SU-DHL-6 (cell line): ENCODE measurements around the gene TMEM273.

Experiments used
- H2AFZ ChIP-seq: fragments of 200-600 bp; sonication (generic); 2 replicates; pipeline ENCODE4 v1.6.1; 2014; ENCODE audit warnings: low read depth, mild to moderate bottlenecking, moderate library complexity, mixed read lengths, antibody characterized with exemption, low read length; ENCODE audit not compliant: severe bottlenecking
- H3F3A ChIP-seq: fragments of 200-600 bp; shearing (Covaris generic); 2 replicates; pipeline ENCODE4 v1.6.0; 2016; ENCODE audit warnings: antibody characterized with exemption, mild to moderate bottlenecking; ENCODE audit not compliant: insufficient read depth
- H3K27ac ChIP-seq: fragments of 200-600 bp; sonication (generic); 2 replicates; pipeline ENCODE4 v1.5.1; 2016; ENCODE audit warnings: low read depth, mild to moderate bottlenecking, low read length, moderate library complexity, mixed read lengths
- H3K27me3 ChIP-seq: fragments of 200-600 bp; sonication (generic), shearing (Covaris generic); 2 replicates; pipeline ENCODE4 v1.6.0; 2014; ENCODE audit warnings: mild to moderate bottlenecking, low read length
- H3K36me3 ChIP-seq: fragments of 200-600 bp; sonication (generic); 2 replicates; pipeline ENCODE4 v1.6.1; 2014; ENCODE audit warnings: mild to moderate bottlenecking, low read length, mixed read lengths
- H3K4me2 ChIP-seq: fragments of 300-600, 200-600 bp; shearing (Covaris generic), sonication (generic); 2 replicates; pipeline ENCODE4 v1.6.0; 2014; ENCODE audit warnings: low read length, low read depth, mild to moderate bottlenecking; ENCODE audit not compliant: poor library complexity, severe bottlenecking
- H3K4me3 ChIP-seq: fragments of 200-600 bp; sonication (generic); 2 replicates; pipeline ENCODE4 v1.5.1; 2014; ENCODE audit warnings: antibody characterized with exemption, low read length, mild to moderate bottlenecking, mixed read lengths; ENCODE audit not compliant: insufficient read depth, poor library complexity, severe bottlenecking
- H3K79me2 ChIP-seq: fragments of 200-600 bp; sonication (generic); 2 replicates; pipeline ENCODE4 v1.6.1; 2014; ENCODE audit warnings: mild to moderate bottlenecking, low read length, moderate library complexity; ENCODE audit not compliant: insufficient read depth
- H3K9ac ChIP-seq: fragments of 200-600 bp; sonication (generic); 2 replicates; pipeline ENCODE4 v1.7.0; 2014; ENCODE audit warnings: mild to moderate bottlenecking, low read length
- H3K9me2 ChIP-seq: fragments of 200-600 bp; sonication (generic); replicated peaks from 2 replicates; pipeline ENCODE4 v1.6.1; 2014; ENCODE audit warnings: low read length; ENCODE audit not compliant: insufficient read depth
- H3K9me3 ChIP-seq: fragments of 200-600 bp; sonication (generic); 2 replicates; pipeline ENCODE4 v1.6.1; 2014; ENCODE audit warnings: low read length, mixed read lengths; ENCODE audit not compliant: insufficient read depth
- H4K20me1 ChIP-seq: fragments of 200-600 bp; sonication (generic); 2 replicates; pipeline ENCODE4 v1.6.1; 2014; ENCODE audit warnings: low read depth, mild to moderate bottlenecking, antibody characterized with exemption, low read length, moderate library complexity, mixed read lengths
- EZH2phosphoT487 ChIP-seq: fragments of 200-600 bp; sonication (generic), shearing (Covaris generic); conservative IDR thresholded peaks from 2 replicates; pipeline ENCODE4 v1.6.1; 2018; ENCODE audit warnings: mild to moderate bottlenecking, antibody characterized with exemption, low read length, moderate library complexity, mixed read lengths
- TF ChIP-seq, protein P1 (sequence below): fragments of 200-600 bp; sonication (generic); IDR thresholded peaks from one replicate; pipeline ENCODE4 v1.5.1; 2017; ENCODE audit warnings: antibody characterized with exemption, mild to moderate bottlenecking, low read length, moderate library complexity; ENCODE audit not compliant: insufficient read depth, poor library complexity, severe bottlenecking

The TMEM273 gene

DNA sequence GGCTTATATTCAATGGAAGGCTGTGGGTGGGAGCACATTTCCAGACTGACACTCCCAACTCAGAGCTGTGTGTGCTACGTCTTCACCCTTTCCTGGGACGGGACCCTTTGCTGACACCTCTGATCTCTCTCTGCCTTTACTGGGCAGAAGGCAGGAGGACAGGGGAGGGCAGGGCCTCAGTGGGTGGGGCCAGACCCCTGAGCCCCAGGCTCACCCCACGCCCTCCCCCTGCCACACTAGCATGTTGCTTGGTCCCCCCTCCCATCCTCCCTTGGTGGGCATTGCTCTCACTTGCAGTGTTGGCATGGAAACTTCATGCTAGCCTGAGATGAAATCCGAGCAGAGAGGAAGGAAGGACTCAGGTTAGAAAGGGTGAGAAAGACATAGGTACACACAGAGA lies 18.4 kb downstream of the TMEM273 start:
- H3K9me3 ChIP-seq: no peaks in the 10 kb centered on the region
- no peaks in the 10 kb centered on the region for H3K36me3 ChIP-seq
- no peak overlapping the region for H2AFZ ChIP-seq
- H3K79me2 ChIP-seq: no peaks in the 10 kb centered on the region
- no peaks in the 10 kb centered on the region for H3K27me3 ChIP-seq
- TF ChIP-seq, protein P1, sequence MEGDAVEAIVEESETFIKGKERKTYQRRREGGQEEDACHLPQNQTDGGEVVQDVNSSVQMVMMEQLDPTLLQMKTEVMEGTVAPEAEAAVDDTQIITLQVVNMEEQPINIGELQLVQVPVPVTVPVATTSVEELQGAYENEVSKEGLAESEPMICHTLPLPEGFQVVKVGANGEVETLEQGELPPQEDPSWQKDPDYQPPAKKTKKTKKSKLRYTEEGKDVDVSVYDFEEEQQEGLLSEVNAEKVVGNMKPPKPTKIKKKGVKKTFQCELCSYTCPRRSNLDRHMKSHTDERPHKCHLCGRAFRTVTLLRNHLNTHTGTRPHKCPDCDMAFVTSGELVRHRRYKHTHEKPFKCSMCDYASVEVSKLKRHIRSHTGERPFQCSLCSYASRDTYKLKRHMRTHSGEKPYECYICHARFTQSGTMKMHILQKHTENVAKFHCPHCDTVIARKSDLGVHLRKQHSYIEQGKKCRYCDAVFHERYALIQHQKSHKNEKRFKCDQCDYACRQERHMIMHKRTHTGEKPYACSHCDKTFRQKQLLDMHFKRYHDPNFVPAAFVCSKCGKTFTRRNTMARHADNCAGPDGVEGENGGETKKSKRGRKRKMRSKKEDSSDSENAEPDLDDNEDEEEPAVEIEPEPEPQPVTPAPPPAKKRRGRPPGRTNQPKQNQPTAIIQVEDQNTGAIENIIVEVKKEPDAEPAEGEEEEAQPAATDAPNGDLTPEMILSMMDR: no peak
- no peak for TF ChIP-seq EZH2phosphoT487
- H3K4me2 ChIP-seq: no peak overlapping the region
- H3F3A ChIP-seq: no peaks in the 10 kb centered on the region
- no peaks in the 10 kb centered on the region for H4K20me1 ChIP-seq
- no peak overlapping the region for H3K9ac ChIP-seq
- H3K27ac ChIP-seq: no peak overlapping the region
- no peak overlapping the region for H3K4me3 ChIP-seq
- H3K9me2 ChIP-seq: no peaks in the 10 kb centered on the region

DNA sequence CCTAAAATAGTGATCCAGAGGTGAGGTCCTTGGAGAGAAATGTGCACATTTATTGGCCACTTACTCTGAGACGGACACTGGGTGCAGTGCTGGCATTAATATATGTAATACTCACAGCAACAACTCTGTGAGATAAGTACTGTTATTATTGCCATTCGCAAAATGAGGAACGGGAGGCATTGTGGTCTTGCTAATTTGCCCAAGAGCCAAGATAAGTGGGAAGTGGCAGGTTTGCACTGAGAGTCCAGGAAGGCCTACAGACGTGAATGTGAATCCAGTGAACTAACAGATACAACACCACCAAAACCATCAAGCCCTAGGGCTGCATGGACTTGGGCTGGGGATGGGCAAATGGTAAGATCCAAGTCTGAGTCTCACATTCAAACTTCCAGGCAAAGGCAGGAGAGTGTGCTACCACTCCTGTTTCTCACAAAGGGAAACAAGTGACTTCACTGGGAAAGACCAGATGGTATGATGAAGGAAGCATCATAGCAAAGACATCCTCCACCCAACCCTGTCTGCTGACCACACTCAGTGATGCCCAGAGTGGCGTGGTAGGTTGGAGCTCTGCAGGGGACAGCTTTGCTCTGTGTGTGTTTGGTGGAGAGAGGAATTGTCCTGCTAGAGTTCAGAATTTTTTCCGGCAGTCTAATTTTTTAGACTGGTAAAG lies 19.2 kb downstream of the TMEM273 start:
- Histone ChIP-seq H2AFZ (no peak overlapping the region), H3K9me3 (no peaks in the 10 kb centered on the region), H3K27me3 (no peaks in the 10 kb centered on the region), H3K79me2 (no peaks in the 10 kb centered on the region), H3K4me3 (no peak overlapping the region), H4K20me1 (no peaks in the 10 kb centered on the region), H3K9me2 (no peaks in the 10 kb centered on the region), H3K27ac (no peak overlapping the region), H3K4me2 (no peak overlapping the region), H3F3A (no peaks in the 10 kb centered on the region), H3K36me3 (no peaks in the 10 kb centered on the region), H3K9ac (no peak overlapping the region)
- TF ChIP-seq EZH2phosphoT487: no peak
- TF ChIP-seq, protein P1: no peak

DNA sequence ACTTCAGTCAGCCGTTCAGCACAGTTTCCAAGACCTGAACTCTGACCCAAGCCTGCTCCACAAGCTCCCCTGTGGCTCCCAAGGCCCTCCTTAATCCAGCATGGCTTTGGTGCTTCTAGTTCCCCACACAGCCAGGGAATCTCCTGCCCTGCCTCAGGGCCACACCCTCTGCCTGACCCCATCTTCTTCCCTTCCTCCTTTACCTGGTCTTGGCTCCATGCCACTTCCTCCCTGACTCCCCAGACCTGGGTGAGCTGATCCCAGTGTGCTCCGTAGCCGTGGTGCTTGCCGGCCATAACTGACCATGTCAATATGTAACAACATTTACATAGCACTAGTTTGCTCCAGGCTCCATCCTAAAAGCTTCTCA lies 20.0 kb downstream of the TMEM273 start:
- Histone ChIP-seq H3K4me2 (no peak overlapping the region), H3K9me2 (no peaks in the 10 kb centered on the region)
- TF ChIP-seq, protein P1: no peak
- TF ChIP-seq EZH2phosphoT487: no peak

More for the DNA sequence above, 20.0 kb downstream of the TMEM273 start:
- Histone ChIP-seq H3K36me3 (no peaks in the 10 kb centered on the region), H3K9me3 (no peaks in the 10 kb centered on the region), H3F3A (no peaks in the 10 kb centered on the region), H2AFZ (no peak overlapping the region), H3K9ac (no peak overlapping the region), H3K4me3 (no peak overlapping the region), H3K27me3 (no peaks in the 10 kb centered on the region), H3K79me2 (no peaks in the 10 kb centered on the region), H3K27ac (no peak overlapping the region), H4K20me1 (no peaks in the 10 kb centered on the region)
